H1 (cell line): ENCODE data around the gene CEP120. TPM values are rescaled to one million over a fixed set of nuclear protein-coding genes. Genes with fewer than 3 reads are reported as not detected.

ENCODE experiments used
- CTCF ChIA-PET: fragments of 300-600 bp; sonication (Branson Sonifier 250); formaldehyde crosslinking; loops from one replicate; lab custom pipeline; 2021; ENCODE audit not compliant: partially characterized antibody; lab: Charles Lee
- POLR2A ChIA-PET: fragments of 300-600 bp; sonication (Branson Sonifier 250); formaldehyde crosslinking; loops from one replicate; lab custom pipeline; 2021; ENCODE audit warnings: inconsistent platforms; ENCODE audit not compliant: partially characterized antibody; lab: Charles Lee
- DNase-seq, 2 experiments: peaks; one replicate each; pipeline versions ENCODE4 v3.0.0 to v3.0.0-alpha.2; 2010 to 2022; ENCODE audit warnings: low spot score in 2 of 2, low read depth in 1 of 2, mixed read lengths in 1 of 2
- FAIRE-seq: peaks from 2 replicates; lab custom pipeline; 2011; peaks lifted over from hg19 to GRCh38; lab: Jason Lieb, UNC
- H2AFZ ChIP-seq: 2 replicates; pipeline ENCODE4 v1.8.1; 2012; ENCODE audit warnings: low read length, inconsistent platforms
- H2AK5ac ChIP-seq: 2 replicates; pipeline ENCODE4 v1.6.1; 2013; ENCODE audit warnings: low read depth, low read length
- H2BK120ac ChIP-seq: replicated peaks from 2 replicates; pipeline ENCODE3; 2013; ENCODE audit warnings: low read depth, low read length, inconsistent platforms
- H2BK12ac ChIP-seq: 2 replicates; pipeline ENCODE4 v1.6.1; 2013; ENCODE audit warnings: low read depth, low read length
- H2BK15ac ChIP-seq: 2 replicates; pipeline ENCODE4 v1.6.1; 2013; ENCODE audit warnings: low read length
- H2BK20ac ChIP-seq: 2 replicates; pipeline ENCODE4 v1.6.1; 2013; ENCODE audit warnings: low read length
- H2BK5ac ChIP-seq: 2 replicates; pipeline ENCODE4 v1.6.1; 2013; ENCODE audit warnings: low read depth, low read length
- H3K14ac ChIP-seq: 2 replicates; pipeline ENCODE4 v1.6.1; 2013; ENCODE audit warnings: inconsistent platforms; ENCODE audit not compliant: insufficient read length
- H3K18ac ChIP-seq: 2 replicates; pipeline ENCODE4 v1.6.1; 2013; ENCODE audit warnings: low read length; ENCODE audit errors: extremely low read depth
- H3K23ac ChIP-seq: 2 replicates; pipeline ENCODE4 v1.6.1; 2013; ENCODE audit warnings: inconsistent platforms; ENCODE audit not compliant: insufficient read length
- H3K23me2 ChIP-seq: 2 replicates; pipeline ENCODE4 v1.6.1; 2013; ENCODE audit warnings: low read depth, low read length
- H3K27ac ChIP-seq: 2 replicates; pipeline ENCODE4 v1.6.1; 2011; ENCODE audit warnings: low read depth, low read length, inconsistent platforms
- H3K27me3 ChIP-seq, 4 experiments: replicated peaks in 1 of 4; 1 replicate in 1 of 4; 2 replicates in 3 of 4; pipeline versions ENCODE4 v1.6.1 to v1.8.1; 2011 to 2013; ENCODE audit warnings: low read length in 3 of 4, mild to moderate bottlenecking in 3 of 4, inconsistent platforms in 2 of 4, mixed read lengths in 2 of 4, moderate library complexity in 1 of 4; ENCODE audit not compliant: control insufficient read depth in 3 of 4, insufficient read depth in 3 of 4; ENCODE audit errors: extremely low read depth in 1 of 4
- H3K36me3 ChIP-seq, 4 experiments: 2 replicates each; pipeline versions ENCODE4 v1.6.1 to v1.8.1; 2011 to 2013; ENCODE audit warnings: mild to moderate bottlenecking in 4 of 4, low read length in 3 of 4, moderate library complexity in 2 of 4, control low read depth in 1 of 4, inconsistent platforms in 1 of 4; ENCODE audit not compliant: insufficient read depth in 4 of 4, control insufficient read depth in 2 of 4
- H3K4ac ChIP-seq: replicated peaks from 2 replicates; pipeline ENCODE3; 2013; ENCODE audit warnings: low read length, low read depth, mixed read lengths, inconsistent platforms; ENCODE audit not compliant: insufficient read length
- H3K4me1 ChIP-seq, 4 experiments: replicated peaks in 1 of 4; 1 replicate in 1 of 4; 2 replicates in 3 of 4; pipeline versions ENCODE4 v1.6.1 to v1.8.1; 2011 to 2013; ENCODE audit warnings: low read length in 3 of 4, inconsistent platforms in 2 of 4, mixed read lengths in 1 of 4; ENCODE audit not compliant: insufficient read depth in 4 of 4, control insufficient read depth in 3 of 4
- H3K4me2 ChIP-seq, 2 experiments: 2 replicates each; pipeline versions ENCODE4 v1.6.1 to v1.8.1; 2011 to 2013; ENCODE audit warnings: low read depth in 2 of 2, low read length in 2 of 2, control low read depth in 1 of 2, inconsistent platforms in 1 of 2, mild to moderate bottlenecking in 1 of 2; ENCODE audit not compliant: insufficient read depth in 1 of 2
- H3K4me3 ChIP-seq, 4 experiments: fragments of 200-600, 300-600 bp in 1 of 4; sonication (generic), shearing (Covaris generic), sonication (Bioruptor Twin) in 1 of 4; 2 replicates each; pipeline versions ENCODE4 v1.5.1 to v1.8.1; 2011 to 2016; ENCODE audit warnings: low read length in 4 of 4, low read depth in 3 of 4, control low read depth in 2 of 4, inconsistent platforms in 2 of 4, mild to moderate bottlenecking in 2 of 4, mixed read lengths in 1 of 4, moderate library complexity in 1 of 4; ENCODE audit not compliant: insufficient read depth in 2 of 4; ENCODE audit errors: extremely low read depth in 1 of 4
- H3K56ac ChIP-seq: replicated peaks from 2 replicates; pipeline ENCODE3; 2013; ENCODE audit warnings: low read depth, mild to moderate bottlenecking, mixed read lengths, low read length, inconsistent platforms; ENCODE audit not compliant: insufficient read length
- H3K79me1 ChIP-seq: 2 replicates; pipeline ENCODE4 v1.6.1; 2013; ENCODE audit warnings: low read depth, low read length, control low read depth
- H3K79me2 ChIP-seq, 2 experiments: 2 replicates each; pipeline versions ENCODE4 v1.6.1 to v1.8.1; 2012 to 2013; ENCODE audit warnings: low read length in 2 of 2, mild to moderate bottlenecking in 2 of 2, inconsistent platforms in 1 of 2; ENCODE audit not compliant: insufficient read depth in 2 of 2, control insufficient read depth in 1 of 2
- H3K9ac ChIP-seq, 4 experiments: replicated peaks in 1 of 4; 1 replicate in 1 of 4; 2 replicates in 3 of 4; pipeline versions ENCODE4 v1.6.1 to v1.8.1; 2011 to 2013; ENCODE audit warnings: low read depth in 3 of 4, low read length in 3 of 4, control low read depth in 2 of 4, mild to moderate bottlenecking in 2 of 4, moderate library complexity in 2 of 4, inconsistent platforms in 1 of 4; ENCODE audit errors: extremely low read depth in 1 of 4
- H3K9me3 ChIP-seq, 2 experiments: 2 replicates each; pipeline versions ENCODE4 v1.6.1 to v1.8.1; 2012 to 2013; ENCODE audit warnings: mild to moderate bottlenecking in 2 of 2, moderate library complexity in 2 of 2, control low read depth in 1 of 2, inconsistent platforms in 1 of 2, low read depth in 1 of 2, low read length in 1 of 2, mixed read lengths in 1 of 2; ENCODE audit not compliant: insufficient read depth in 2 of 2
- H4K20me1 ChIP-seq, 2 experiments: replicated peaks in 1 of 2; 2 replicates each; pipeline versions ENCODE3 to v1.8.1; 2011 to 2013; ENCODE audit warnings: inconsistent platforms in 2 of 2, low read length in 2 of 2, mild to moderate bottlenecking in 1 of 2; ENCODE audit not compliant: insufficient read depth in 2 of 2, control insufficient read depth in 1 of 2
- H4K5ac ChIP-seq: 2 replicates; pipeline ENCODE4 v1.6.1; 2013; ENCODE audit warnings: low read length, low read depth, mixed read lengths, inconsistent platforms; ENCODE audit not compliant: insufficient read length
- H4K8ac ChIP-seq: 2 replicates; pipeline ENCODE4 v1.8.0; 2013; ENCODE audit warnings: mild to moderate bottlenecking, moderate library complexity, low read length, inconsistent platforms; ENCODE audit not compliant: insufficient read depth; ENCODE audit errors: extremely low read depth
- H4K91ac ChIP-seq: replicated peaks from 2 replicates; pipeline ENCODE3; 2013; ENCODE audit warnings: low read length, mixed read lengths, inconsistent platforms; ENCODE audit not compliant: insufficient read length
- ASH2L ChIP-seq: fragments of 200-600, 300-600 bp; sonication (generic); IDR thresholded peaks from one replicate; pipeline ENCODE4 v1.7.1; 2017; ENCODE audit warnings: low read length
- CBX5 ChIP-seq: fragments of 300-800, 300-1000 bp; sonication (generic); IDR thresholded peaks from 2 replicates; pipeline ENCODE4 v1.7.1; 2016; ENCODE audit warnings: antibody characterized with exemption, low read length, low read depth
- GABPA ChIP-seq: IDR thresholded peaks from 2 replicates; pipeline ENCODE4 v1.6.1; 2011; ENCODE audit warnings: mild to moderate bottlenecking, low read length, moderate library complexity, borderline replicate concordance; ENCODE audit not compliant: insufficient read depth
- RFX5 ChIP-seq: IDR thresholded peaks from 2 replicates; pipeline ENCODE4 v1.6.1; 2011; ENCODE audit warnings: low read depth, low read length, improper control_type of control experiment, borderline replicate concordance
- TAF7 ChIP-seq: optimal IDR thresholded peaks from 2 replicates; pipeline ENCODE3; 2011; ENCODE audit warnings: low read depth, mild to moderate bottlenecking, inconsistent platforms, low read length, moderate library complexity, borderline replicate concordance
- polyA plus RNA-seq, 7 experiments: library from polyadenylated mRNA; depleted of rRNA in 3 of 7; stranded (reverse) in 5 of 7; unstranded in 2 of 7; fragments of >200 nt in 5 of 7; fragments of 200-250 nt in 2 of 7; gene quantifications; 1 replicate in 5 of 7; 2 replicates in 1 of 7; 4 replicates in 1 of 7; pipeline versions ENCODE4 v1.2.1 to v1.2.3, GENCODE V29; 2011 to 2013; ENCODE audit warnings: missing spikeins in 2 of 7, mixed read lengths in 2 of 7
- total RNA-seq: library from RNA; stranded (reverse); fragmentation: NEBNext Ultra II Directional; extraction: Animal tissue kit (Norgen Biotek cat#: 25700); gene quantifications from 2 replicates; pipeline ENCODE4 v1.2.1, GENCODE V29; 2021
- TF ChIP-seq, protein P1 (sequence below): IDR thresholded peaks from 2 replicates; pipeline ENCODE4 v1.6.1; 2012; ENCODE audit warnings: inconsistent platforms

CEP120 gene
- total and polyA plus RNA-seq, 2 of the 8 experiments (the other 6 are each of a cell fraction or from before 2014, with no cell fraction given) = 9.3 to 17.9 TPM

DNA sequence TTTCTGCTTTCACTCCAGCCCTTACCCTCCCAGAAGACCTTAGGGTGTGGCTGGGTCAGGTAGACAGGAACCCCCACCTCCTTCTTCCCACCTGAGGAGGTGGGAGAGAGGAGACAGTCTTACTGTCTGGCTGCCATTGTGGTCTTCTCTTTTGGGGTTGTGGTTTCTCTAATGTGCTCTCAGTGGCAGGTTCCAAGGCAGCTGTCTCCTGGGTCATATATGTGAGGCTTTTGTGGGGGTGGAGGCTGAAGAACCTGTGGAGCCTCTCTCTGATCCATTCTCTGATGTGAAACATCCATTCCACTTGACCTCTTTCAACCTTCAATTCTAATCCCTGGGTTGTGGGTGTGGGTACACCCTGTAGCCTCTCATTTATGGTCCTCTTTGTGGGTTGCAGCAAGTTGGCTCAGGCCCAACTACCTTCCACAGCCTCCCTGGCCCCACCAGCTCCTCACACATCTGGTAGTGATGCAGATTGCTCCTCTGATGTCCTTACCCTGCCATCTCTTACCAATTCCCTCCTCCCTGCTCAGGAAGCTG lies 118.4 kb downstream of the CEP120 start:
- no peaks in the 10 kb centered on the region for H3K79me2 ChIP-seq
- ChIA-PET POLR2A (no interaction called here), CTCF (interaction anchor here (1.9 kb wide), 1 partner anchor 8 kb away, joined by 4 read pairs; no protein-coding TSS in a partner anchor)

More for the DNA sequence above, 118.4 kb downstream of the CEP120 start:
- Histone ChIP-seq H2BK15ac (no peak overlapping the region), H2BK20ac (no peak overlapping the region), H3K27me3 (no peaks in the 10 kb centered on the region), H4K91ac (no peak overlapping the region), H4K20me1 (no peaks in the 10 kb centered on the region), H3K27ac (no peak overlapping the region), H3K36me3 (no peaks in the 10 kb centered on the region), H3K56ac (no peak overlapping the region), H3K79me1 (no peaks in the 10 kb centered on the region), H3K14ac (no peak overlapping the region), H2BK5ac (no peak overlapping the region), H3K4me3 (no peak overlapping the region), H3K23me2 (no peaks in the 10 kb centered on the region), H4K5ac (no peak overlapping the region), H3K18ac (no peak overlapping the region), H2BK120ac (no peak overlapping the region), H4K8ac (no peak overlapping the region), H2AFZ (no peak overlapping the region), H2BK12ac (no peak overlapping the region), H3K9ac (no peak overlapping the region), H3K4me1 (peaks cover 0 to 2% (median 0%) of the 10 kb centered on the region in 4 experiments; a peak in 1 of 7 replicates), H3K9me3 (no peaks in the 10 kb centered on the region), H3K23ac (no peak overlapping the region), H3K4ac (no peak overlapping the region), H3K4me2 (no peak overlapping the region), H2AK5ac (no peak overlapping the region)
- DNase-seq = no peak
- TF ChIP-seq CBX5 (no peak), TAF7 (no peak), RFX5 (no peak), ASH2L (no peak), GABPA (no peak)
- TF ChIP-seq, protein P1, sequence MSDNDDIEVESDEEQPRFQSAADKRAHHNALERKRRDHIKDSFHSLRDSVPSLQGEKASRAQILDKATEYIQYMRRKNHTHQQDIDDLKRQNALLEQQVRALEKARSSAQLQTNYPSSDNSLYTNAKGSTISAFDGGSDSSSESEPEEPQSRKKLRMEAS = no peak
- no peak for FAIRE-seq
